ENCODE results near the gene GPC6. TPM values are rescaled to one million over a fixed set of nuclear protein-coding genes. Genes with fewer than 3 reads are reported as not detected.

The GPC6 gene
- total RNA-seq, 1 experiment from 2014 or later = not detected

- intact Hi-C loops (cut with micrococcal nuclease; ENCODE audit: unreplicated experiment) = no loop called here
- TF ChIP-seq, protein P1, sequence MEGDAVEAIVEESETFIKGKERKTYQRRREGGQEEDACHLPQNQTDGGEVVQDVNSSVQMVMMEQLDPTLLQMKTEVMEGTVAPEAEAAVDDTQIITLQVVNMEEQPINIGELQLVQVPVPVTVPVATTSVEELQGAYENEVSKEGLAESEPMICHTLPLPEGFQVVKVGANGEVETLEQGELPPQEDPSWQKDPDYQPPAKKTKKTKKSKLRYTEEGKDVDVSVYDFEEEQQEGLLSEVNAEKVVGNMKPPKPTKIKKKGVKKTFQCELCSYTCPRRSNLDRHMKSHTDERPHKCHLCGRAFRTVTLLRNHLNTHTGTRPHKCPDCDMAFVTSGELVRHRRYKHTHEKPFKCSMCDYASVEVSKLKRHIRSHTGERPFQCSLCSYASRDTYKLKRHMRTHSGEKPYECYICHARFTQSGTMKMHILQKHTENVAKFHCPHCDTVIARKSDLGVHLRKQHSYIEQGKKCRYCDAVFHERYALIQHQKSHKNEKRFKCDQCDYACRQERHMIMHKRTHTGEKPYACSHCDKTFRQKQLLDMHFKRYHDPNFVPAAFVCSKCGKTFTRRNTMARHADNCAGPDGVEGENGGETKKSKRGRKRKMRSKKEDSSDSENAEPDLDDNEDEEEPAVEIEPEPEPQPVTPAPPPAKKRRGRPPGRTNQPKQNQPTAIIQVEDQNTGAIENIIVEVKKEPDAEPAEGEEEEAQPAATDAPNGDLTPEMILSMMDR (IDR thresholded peaks at IDR 0.05; ENCODE audit: unreplicated experiment) = no peak
- BruUV-seq (replicated peaks) = no TSS peak
- Mint-ChIP-seq H3K36me3 (ENCODE audit: insufficient read depth, unreplicated experiment) (no peaks in the 10 kb centered on the region), H3K27ac (ENCODE audit: unreplicated experiment) (no peak overlapping the region), H3K4me3 (ENCODE audit: low read depth, unreplicated experiment) (no peak overlapping the region), H3K9me3 (ENCODE audit: low read depth, unreplicated experiment) (peaks cover 9% of the 10 kb centered on the region), H3K4me1 (ENCODE audit: low read depth, unreplicated experiment) (no peaks in the 10 kb centered on the region), H3K27me3 (ENCODE audit: unreplicated experiment) (no peaks in the 10 kb centered on the region)
- DNase-seq = no peak
- CTCF ChIA-PET = no interaction called here
These were observed 853.9 kb downstream of the GPC6 start for GRCh38 chr13:94080527-94080926.

DNA sequence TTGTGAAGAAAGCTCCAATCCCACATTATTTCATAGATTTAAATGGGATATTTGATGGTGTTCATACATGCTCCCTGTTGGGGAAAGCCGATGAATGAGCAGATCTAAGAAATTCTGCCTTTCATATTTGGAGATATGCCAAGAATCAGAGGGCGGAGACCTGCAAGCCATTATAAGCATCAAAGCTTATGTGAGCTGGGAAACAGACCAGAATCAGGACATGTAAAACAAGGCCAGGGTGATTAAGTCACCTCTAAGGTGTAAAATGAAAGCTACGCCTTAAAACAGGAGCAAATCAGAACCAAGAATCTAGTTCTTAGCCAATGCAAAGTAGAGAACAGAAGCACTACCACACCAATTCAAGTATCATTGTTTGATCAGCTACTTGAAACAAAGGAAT lies 860.5 kb downstream of the GPC6 start:
- Mint-ChIP-seq H3K4me3 (ENCODE audit: low read depth, unreplicated experiment) (no peak overlapping the region), H3K4me1 (ENCODE audit: low read depth, unreplicated experiment) (no peaks in the 10 kb centered on the region), H3K36me3 (ENCODE audit: insufficient read depth, unreplicated experiment) (no peaks in the 10 kb centered on the region), H3K27me3 (ENCODE audit: unreplicated experiment) (no peaks in the 10 kb centered on the region), H3K9me3 (ENCODE audit: low read depth, unreplicated experiment) (peaks cover 5% of the 10 kb centered on the region), H3K27ac (ENCODE audit: unreplicated experiment) (no peak overlapping the region)
- CTCF ChIA-PET = no interaction called here
- no TSS peak for BruUV-seq (replicated peaks)
- intact Hi-C loops (cut with micrococcal nuclease; ENCODE audit: unreplicated experiment) = no loop called here
- TF ChIP-seq, protein P1 (IDR thresholded peaks at IDR 0.05; ENCODE audit: unreplicated experiment) = no peak
- DNase-seq = no peak

GRCh38 chr13:94088742-94089141 lies 862.1 kb downstream of the GPC6 start:
- no peak for DNase-seq
- Mint-ChIP-seq H3K9me3 (ENCODE audit: low read depth, unreplicated experiment) (no peaks in the 10 kb centered on the region), H3K36me3 (ENCODE audit: insufficient read depth, unreplicated experiment) (no peaks in the 10 kb centered on the region), H3K4me1 (ENCODE audit: low read depth, unreplicated experiment) (no peaks in the 10 kb centered on the region), H3K4me3 (ENCODE audit: low read depth, unreplicated experiment) (no peak overlapping the region), H3K27ac (ENCODE audit: unreplicated experiment) (no peak overlapping the region), H3K27me3 (ENCODE audit: unreplicated experiment) (no peaks in the 10 kb centered on the region)
- intact Hi-C loops (cut with micrococcal nuclease; ENCODE audit: unreplicated experiment) = no loop called here
- no TSS peak for BruUV-seq (replicated peaks)
- TF ChIP-seq, protein P1 (IDR thresholded peaks at IDR 0.05; ENCODE audit: unreplicated experiment) = no peak
- CTCF ChIA-PET = no interaction called here

GRCh38 chr13:94090773-94091480 lies 864.3 kb downstream of the GPC6 start:
- Mint-ChIP-seq H3K27me3 (ENCODE audit: unreplicated experiment) (no peaks in the 10 kb centered on the region), H3K4me3 (ENCODE audit: low read depth, unreplicated experiment) (no peak overlapping the region), H3K27ac (ENCODE audit: unreplicated experiment) (no peak overlapping the region), H3K36me3 (ENCODE audit: insufficient read depth, unreplicated experiment) (no peaks in the 10 kb centered on the region), H3K9me3 (ENCODE audit: low read depth, unreplicated experiment) (peaks cover 3% of the 10 kb centered on the region), H3K4me1 (ENCODE audit: low read depth, unreplicated experiment) (no peaks in the 10 kb centered on the region)
- TF ChIP-seq, protein P1 (IDR thresholded peaks at IDR 0.05; ENCODE audit: unreplicated experiment) = no peak
- DNase-seq = no peak
- intact Hi-C loops (cut with micrococcal nuclease; ENCODE audit: unreplicated experiment) = no loop called here
- CTCF ChIA-PET = no interaction called here
- no TSS peak for BruUV-seq (replicated peaks)

All from Calu3 (cell line).